BLaER1 treated with 17β-estradiol and CSF1 and Interleukin-3, amounts not matched to agents 10 nM and 100 nM (cell line): ENCODE data around the gene STX7.

Source experiments
- H3K27ac ChIP-seq, 11 experiments: shearing (Covaris generic); formaldehyde crosslinking; 2 replicates each; pipeline ENCODE4 v1.8.1; 2022
- H3K27me3 ChIP-seq, 11 experiments: shearing (Covaris generic); formaldehyde crosslinking; 2 replicates each; pipeline ENCODE4 v1.8.1; 2022
- H3K36me3 ChIP-seq, 11 experiments: shearing (Covaris generic); formaldehyde crosslinking; 2 replicates each; pipeline ENCODE4 v1.8.1; 2022
- H3K4me1 ChIP-seq, 10 experiments: shearing (Covaris generic); formaldehyde crosslinking; 2 replicates each; pipeline ENCODE4 v1.8.1; 2022
- H3K4me2 ChIP-seq, 11 experiments: shearing (Covaris generic); formaldehyde crosslinking; 2 replicates each; pipeline ENCODE4 v1.8.1; 2022
- H3K4me3 ChIP-seq, 10 experiments: shearing (Covaris generic); formaldehyde crosslinking; 2 replicates each; pipeline ENCODE4 v1.8.1; 2022
- H3K9ac ChIP-seq, 11 experiments: shearing (Covaris generic); formaldehyde crosslinking; 2 replicates each; pipeline ENCODE4 v1.8.1; 2022
- H3K9me3 ChIP-seq, 11 experiments: shearing (Covaris generic); formaldehyde crosslinking; replicated peaks in 1 of 11; 2 replicates each; pipeline ENCODE4 v1.8.1; 2022
- H4K20me1 ChIP-seq, 11 experiments: shearing (Covaris generic); formaldehyde crosslinking; 2 replicates each; pipeline ENCODE4 v1.8.1; 2022
- Cebpa-rat ChIP-seq, 11 experiments: shearing (Covaris generic); IDR thresholded peaks; 2 replicates each; pipeline ENCODE4 v1.8.1; 2022

STX7 gene

DNA sequence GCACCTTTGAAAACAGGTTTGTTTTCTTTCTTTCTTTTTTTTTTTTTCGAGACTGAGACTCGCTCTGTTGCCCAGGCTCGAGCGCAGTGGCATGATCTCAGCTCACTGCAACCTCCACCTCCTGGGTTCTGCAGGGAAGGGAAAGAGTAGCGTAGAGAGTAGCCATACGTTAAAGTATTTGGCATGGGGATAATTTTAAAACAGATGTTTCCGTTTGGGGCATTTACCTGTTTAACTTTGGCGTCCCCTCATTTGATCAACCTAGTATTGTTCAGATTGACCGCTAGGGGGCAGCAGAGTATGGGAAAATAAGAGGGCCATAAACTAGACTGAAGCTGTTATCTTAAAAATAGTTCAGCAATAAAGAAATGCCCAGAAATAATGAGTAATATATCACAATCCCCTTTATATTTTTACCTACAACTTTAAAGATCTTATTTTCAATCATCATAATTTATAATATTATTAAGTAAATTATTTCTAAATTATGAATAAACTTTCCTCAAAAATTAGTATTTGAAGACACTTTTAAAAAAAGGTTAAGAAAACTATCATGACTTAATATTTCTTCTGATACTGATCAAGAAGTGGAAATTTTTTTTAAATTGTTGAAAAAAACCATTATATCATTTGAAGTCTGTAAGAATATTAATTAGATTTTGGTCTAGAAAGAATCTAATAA lies 17.5 kb upstream of the STX7 start:
- no peak overlapping the region for H3K4me3 ChIP-seq
- H3K27me3 ChIP-seq = no peaks in the 10 kb centered on the region
- H3K9me3 ChIP-seq = peaks cover 5 to 15% (median 13%) of the 10 kb centered on the region in 11 experiments; a peak in 19 of 22 replicates
- H3K4me2 ChIP-seq = no peak overlapping the region
- no peak for TF ChIP-seq Cebpa-rat (IDR thresholded peaks at IDR 0.05)
- H3K36me3 ChIP-seq = no peaks in the 10 kb centered on the region
- H3K4me1 ChIP-seq = peaks cover 0 to 4% (median 0%) of the 10 kb centered on the region in 10 experiments; a peak in 2 of 20 replicates
- H3K27ac ChIP-seq = no peak overlapping the region
- H3K9ac ChIP-seq = no peak overlapping the region
- H4K20me1 ChIP-seq = no peaks in the 10 kb centered on the region

DNA sequence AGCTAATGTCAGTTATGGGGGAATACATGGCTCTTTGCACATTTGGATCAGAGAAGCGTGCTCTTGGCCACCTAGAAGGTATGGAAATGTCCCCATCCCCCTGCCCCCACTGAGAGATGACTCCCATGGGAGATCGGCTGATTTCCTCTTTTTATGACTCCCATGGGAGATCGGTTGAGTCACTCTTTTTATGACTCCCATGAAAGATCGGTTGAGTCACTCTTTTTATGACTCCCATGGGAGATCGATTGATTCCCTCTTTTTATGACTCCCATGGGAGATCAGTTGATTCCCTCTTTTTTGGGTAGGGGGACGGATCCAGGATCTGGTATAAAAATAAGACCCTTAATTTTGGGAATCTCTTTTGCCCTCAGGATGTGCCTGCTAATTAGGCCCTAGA lies 14.9 kb upstream of the STX7 start:
- Histone ChIP-seq H3K9me3 (peaks cover 0 to 12% (median 0%) of the 10 kb centered on the region in 11 experiments; a peak in 4 of 22 replicates), H3K27me3 (no peaks in the 10 kb centered on the region), H3K27ac (no peak overlapping the region), H3K36me3 (no peaks in the 10 kb centered on the region), H3K9ac (no peak overlapping the region), H3K4me3 (no peak overlapping the region), H3K4me2 (no peak overlapping the region), H4K20me1 (no peaks in the 10 kb centered on the region), H3K4me1 (peaks cover 0 to 4% (median 0%) of the 10 kb centered on the region in 10 experiments; a peak in 2 of 20 replicates)
- no peak for TF ChIP-seq Cebpa-rat (IDR thresholded peaks at IDR 0.05)

DNA sequence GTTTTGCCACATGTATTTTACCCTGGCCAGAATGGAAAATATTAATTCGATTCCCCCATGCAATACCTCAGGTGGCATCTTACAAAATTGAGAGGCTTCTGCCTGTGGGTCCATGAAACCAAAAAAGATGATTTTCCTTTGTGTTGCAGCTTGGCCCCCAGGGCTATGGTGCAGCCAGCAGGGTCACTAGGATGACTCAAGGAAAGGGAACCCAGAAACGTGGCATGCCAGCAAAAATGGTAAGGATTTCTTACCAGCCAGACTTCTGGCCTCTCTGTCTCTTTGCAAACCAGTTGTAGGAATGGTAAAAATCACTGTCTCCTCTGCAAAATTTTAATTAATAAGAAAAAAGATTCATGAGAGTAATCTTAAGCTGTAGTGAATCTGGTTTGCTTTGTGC lies 13.5 kb upstream of the STX7 start:
- Histone ChIP-seq H3K4me3 (no peak overlapping the region), H3K27me3 (no peaks in the 10 kb centered on the region), H4K20me1 (no peaks in the 10 kb centered on the region), H3K9ac (no peak overlapping the region), H3K27ac (no peak overlapping the region), H3K4me2 (no peak overlapping the region), H3K4me1 (peaks cover 0 to 4% (median 0%) of the 10 kb centered on the region in 10 experiments; a peak in 2 of 20 replicates), H3K9me3 (peaks cover 0 to 10% (median 0%) of the 10 kb centered on the region in 11 experiments; a peak in 4 of 22 replicates), H3K36me3 (no peaks in the 10 kb centered on the region)
- no peak for TF ChIP-seq Cebpa-rat (IDR thresholded peaks at IDR 0.05)

DNA sequence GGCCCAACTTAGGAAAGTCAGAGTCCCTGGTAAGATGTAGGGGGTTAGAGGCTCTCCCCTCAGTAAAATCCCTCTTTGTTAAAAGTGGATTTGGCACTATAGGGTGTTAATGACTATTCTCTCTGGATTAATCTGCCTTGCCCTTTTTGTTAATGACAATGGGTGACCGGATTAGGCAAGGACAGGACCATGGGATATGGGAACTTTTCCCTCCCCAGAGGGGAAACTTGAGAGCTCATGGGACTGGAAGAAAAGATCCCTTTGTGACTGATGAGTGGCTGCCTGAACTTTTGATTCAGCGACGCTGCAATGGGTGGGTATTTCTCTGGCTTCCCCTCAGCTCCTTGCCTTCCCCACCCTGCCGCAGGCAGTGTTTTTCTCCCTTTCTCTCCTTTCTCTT lies 12.9 kb upstream of the STX7 start:
- no peaks in the 10 kb centered on the region for H3K27me3 ChIP-seq
- H3K27ac ChIP-seq = no peak overlapping the region
- TF ChIP-seq Cebpa-rat (IDR thresholded peaks at IDR 0.05) = no peak
- H3K4me3 ChIP-seq = no peak overlapping the region
- no peak overlapping the region for H3K9ac ChIP-seq
- peaks cover 0 to 10% (median 0%) of the 10 kb centered on the region in 11 experiments; a peak in 4 of 22 replicates for H3K9me3 ChIP-seq
- peaks cover 0 to 4% (median 0%) of the 10 kb centered on the region in 10 experiments; a peak in 2 of 20 replicates for H3K4me1 ChIP-seq
- no peaks in the 10 kb centered on the region for H4K20me1 ChIP-seq
- H3K36me3 ChIP-seq = no peaks in the 10 kb centered on the region
- no peak overlapping the region for H3K4me2 ChIP-seq

DNA sequence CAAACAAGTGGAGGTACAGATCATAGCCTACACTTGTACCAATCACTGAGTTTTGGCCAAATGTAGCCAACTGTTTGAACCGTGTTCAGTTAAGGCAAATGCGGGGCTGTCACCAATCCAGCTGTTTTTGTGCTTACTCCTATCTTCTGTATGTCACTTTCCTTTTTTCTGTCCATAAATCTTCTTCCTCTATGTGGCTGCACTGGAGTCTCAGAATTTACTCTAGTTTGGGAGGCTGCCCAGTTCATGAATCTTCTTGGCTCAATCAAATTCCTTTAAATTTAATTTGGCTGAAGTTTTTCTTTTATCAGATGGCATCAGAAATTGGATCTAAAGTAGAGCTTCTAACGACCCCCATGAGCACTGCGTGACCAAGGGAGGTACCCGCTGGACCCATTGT lies 11.7 kb upstream of the STX7 start:
- Histone ChIP-seq H3K4me3 (no peak overlapping the region), H3K27me3 (no peaks in the 10 kb centered on the region), H4K20me1 (no peaks in the 10 kb centered on the region), H3K36me3 (no peaks in the 10 kb centered on the region), H3K27ac (no peak overlapping the region), H3K9ac (no peak overlapping the region), H3K4me2 (no peak overlapping the region), H3K9me3 (peaks cover 0 to 10% (median 0%) of the 10 kb centered on the region in 11 experiments; a peak in 4 of 22 replicates), H3K4me1 (peaks cover 0 to 4% (median 0%) of the 10 kb centered on the region in 10 experiments; a peak in 2 of 20 replicates)
- TF ChIP-seq Cebpa-rat (IDR thresholded peaks at IDR 0.05) = no peak

DNA sequence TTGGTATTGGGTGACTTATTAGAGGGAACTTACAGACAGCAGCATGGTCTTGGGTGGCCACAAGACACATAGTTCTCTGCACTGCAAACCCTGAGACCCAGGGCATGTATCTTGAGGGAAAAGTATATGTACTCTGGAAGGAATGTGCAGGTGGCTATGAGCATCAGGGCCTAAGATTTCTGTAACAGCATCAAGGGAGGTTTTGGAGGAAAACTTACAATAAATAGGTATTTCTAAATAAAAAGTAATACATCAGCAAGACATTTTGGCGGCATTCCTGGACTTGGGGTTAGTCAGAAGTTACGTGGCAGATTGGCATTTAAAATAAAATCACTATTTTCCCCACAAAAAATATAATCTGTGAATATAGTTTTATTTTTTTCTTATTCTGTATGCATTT lies 8.0 kb upstream of the STX7 start:
- no peak overlapping the region for H3K27ac ChIP-seq
- H3K9me3 ChIP-seq = peaks cover 0 to 10% (median 0%) of the 10 kb centered on the region in 11 experiments; a peak in 4 of 22 replicates
- no peaks in the 10 kb centered on the region for H3K36me3 ChIP-seq
- no peak for TF ChIP-seq Cebpa-rat (IDR thresholded peaks at IDR 0.05)
- no peaks in the 10 kb centered on the region for H3K27me3 ChIP-seq
- H3K4me2 ChIP-seq = no peak overlapping the region
- H3K4me1 ChIP-seq = no peaks in the 10 kb centered on the region
- no peaks in the 10 kb centered on the region for H4K20me1 ChIP-seq
- no peak overlapping the region for H3K4me3 ChIP-seq
- no peak overlapping the region for H3K9ac ChIP-seq

DNA sequence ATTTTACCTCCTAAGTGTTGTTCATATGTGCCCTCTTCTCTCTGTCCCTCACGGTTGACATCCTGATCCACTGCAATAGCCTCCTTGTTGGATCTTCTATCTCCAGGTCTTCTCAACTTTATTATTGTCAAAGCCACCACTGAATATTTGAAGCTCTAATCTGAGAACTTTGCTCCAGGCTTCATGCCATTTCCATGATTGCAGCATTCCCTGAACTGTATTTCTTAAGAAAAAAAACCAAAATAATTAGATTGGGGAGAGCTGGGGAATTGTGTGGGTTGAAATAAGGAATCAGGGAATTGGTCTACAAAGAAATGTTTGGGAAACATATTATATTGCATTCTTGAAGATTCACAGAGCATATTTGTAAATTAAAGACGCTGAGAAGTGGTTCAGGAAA lies 2.5 kb upstream of the STX7 start:
- no peak overlapping the region for H3K4me3 ChIP-seq
- no peak overlapping the region for H3K27ac ChIP-seq
- H3K4me2 ChIP-seq = no peak overlapping the region
- no peaks in the 10 kb centered on the region for H3K9me3 ChIP-seq
- H3K36me3 ChIP-seq = peaks cover 0 to 6% (median 0%) of the 10 kb centered on the region in 11 experiments; a peak in 2 of 22 replicates
- H3K27me3 ChIP-seq = no peaks in the 10 kb centered on the region
- H4K20me1 ChIP-seq = peaks cover 0 to 17% (median 7%) of the 10 kb centered on the region in 11 experiments; a peak in 9 of 22 replicates
- H3K4me1 ChIP-seq = peaks cover 23 to 30% (median 26%) of the 10 kb centered on the region in 10 experiments
- no peak for TF ChIP-seq Cebpa-rat (IDR thresholded peaks at IDR 0.05)
- no peak overlapping the region for H3K9ac ChIP-seq

DNA sequence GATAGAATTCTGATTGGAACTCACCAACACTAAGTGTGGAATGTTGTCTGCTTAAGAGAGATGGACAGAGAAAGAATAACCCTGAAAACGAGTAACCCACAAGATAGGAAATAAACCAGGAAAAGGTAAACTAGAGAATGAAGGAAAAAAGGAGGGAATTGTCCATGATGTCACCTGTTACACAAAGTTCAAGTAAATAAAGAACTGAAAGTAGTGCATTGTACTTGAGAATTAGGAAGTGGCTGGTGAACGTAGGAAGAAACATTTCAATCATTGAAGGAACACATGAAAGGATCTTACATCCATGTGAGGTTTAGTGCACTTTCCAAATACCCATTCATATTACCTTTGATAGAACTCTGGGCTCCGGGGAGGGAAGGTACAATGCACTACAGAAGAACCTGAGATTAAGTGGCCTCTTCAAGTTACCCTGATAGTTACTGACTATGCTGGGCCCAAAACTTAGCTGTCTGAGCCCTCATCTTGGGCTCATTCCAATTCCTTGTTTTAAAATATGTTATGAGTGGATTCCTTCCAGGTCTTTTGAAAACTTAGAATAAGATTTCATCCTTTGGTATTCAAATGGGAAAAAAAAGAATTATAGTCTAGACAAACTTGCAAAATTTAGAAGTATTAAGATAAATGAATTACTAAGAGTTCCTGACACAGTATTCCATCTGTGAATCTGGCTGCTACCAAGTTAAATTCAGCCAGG lies 1.1 kb upstream of the STX7 start:
- H3K9ac ChIP-seq = peak overlapping the region in 1 of 11 experiments; percentile 90; a peak in 1 of 22 replicates
- peaks cover 0 to 31% (median 16%) of the 10 kb centered on the region in 11 experiments; a peak in 11 of 22 replicates for H4K20me1 ChIP-seq
- no peak for TF ChIP-seq Cebpa-rat (IDR thresholded peaks at IDR 0.05)
- no peaks in the 10 kb centered on the region for H3K9me3 ChIP-seq
- H3K4me2 ChIP-seq = peak overlapping the region; percentile 76 to 96 (median 81)
- H3K27ac ChIP-seq = peak overlapping the region in 1 of 11 experiments; percentile 96; a peak in 2 of 22 replicates
- H3K27me3 ChIP-seq = no peaks in the 10 kb centered on the region
- H3K4me3 ChIP-seq = peak overlapping the region; percentile 76 to 94 (median 83); a peak in 15 of 20 replicates
- peaks cover 0 to 11% (median 3%) of the 10 kb centered on the region in 11 experiments; a peak in 13 of 22 replicates for H3K36me3 ChIP-seq
- peaks cover 23 to 39% (median 29%) of the 10 kb centered on the region in 10 experiments for H3K4me1 ChIP-seq

DNA sequence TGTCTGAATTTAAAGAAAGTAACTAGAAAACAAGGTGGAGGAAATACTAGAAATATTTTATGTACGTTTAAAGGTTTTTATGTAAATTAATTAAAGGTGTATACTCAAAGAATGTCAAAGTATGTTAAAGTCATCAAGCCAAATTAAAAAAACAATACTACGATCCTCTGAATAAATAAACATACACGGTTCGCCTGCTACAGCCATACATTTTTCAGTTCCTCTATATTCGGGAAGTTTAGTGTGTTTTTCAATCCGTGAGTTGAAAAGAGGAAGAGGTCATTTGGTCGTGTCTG lies 626 bp downstream of the STX7 start:
- H3K9ac ChIP-seq = peak overlapping the region; percentile 80 to 95 (median 85)
- peak overlapping the region; percentile 74 to 96 (median 87); a peak in 21 of 22 replicates for H3K27ac ChIP-seq
- peak overlapping the region; percentile 76 to 96 (median 83); a peak in 19 of 22 replicates for H3K4me2 ChIP-seq

More for the DNA sequence above, 626 bp downstream of the STX7 start:
- Histone ChIP-seq H3K4me1 (peaks cover 23 to 56% (median 29%) of the 10 kb centered on the region in 10 experiments), H3K36me3 (peaks cover 14 to 28% (median 20%) of the 10 kb centered on the region in 11 experiments; a peak in 20 of 22 replicates), H3K4me3 (peak overlapping the region; percentile 76 to 94 (median 83)), H3K27me3 (no peaks in the 10 kb centered on the region), H3K9me3 (peaks cover 0 to 14% (median 6%) of the 10 kb centered on the region in 11 experiments; a peak in 7 of 22 replicates), H4K20me1 (peaks cover 0 to 48% (median 28%) of the 10 kb centered on the region in 11 experiments; a peak in 15 of 22 replicates)
- no peak for TF ChIP-seq Cebpa-rat (IDR thresholded peaks at IDR 0.05)
